ENCODE results near the gene MCUB. TPM values are rescaled to one million over a fixed set of nuclear protein-coding genes. Genes with fewer than 3 reads are reported as not detected.

The MCUB gene
- total and polyA plus RNA-seq, 12 donors = 1.2 to 28.5 (median 5.0) TPM

GRCh38 chr4:109665783-109666485, 105.9 kb downstream of the MCUB start:
- Histone ChIP-seq H3K36me3 (replicated peaks in 1 of 2) (no peaks in the 10 kb centered on the region), H3K27ac (no peak overlapping the region), H3K9me3 (replicated peaks in 1 of 3) (no peaks in the 10 kb centered on the region), H3K4me1 (replicated peaks in 1 of 2) (no peaks in the 10 kb centered on the region), H3K4me3 (no peak overlapping the region), H3K27me3 (no peaks in the 10 kb centered on the region)
- intact Hi-C loops (cut with DNase I) = no loop called here
- WGBS, 4 donors = 76 to 83% (median 79%) methylated on average over 5 of the region's 5 CpGs
- DNase-seq = no peak
- TF ChIP-seq, protein P1, sequence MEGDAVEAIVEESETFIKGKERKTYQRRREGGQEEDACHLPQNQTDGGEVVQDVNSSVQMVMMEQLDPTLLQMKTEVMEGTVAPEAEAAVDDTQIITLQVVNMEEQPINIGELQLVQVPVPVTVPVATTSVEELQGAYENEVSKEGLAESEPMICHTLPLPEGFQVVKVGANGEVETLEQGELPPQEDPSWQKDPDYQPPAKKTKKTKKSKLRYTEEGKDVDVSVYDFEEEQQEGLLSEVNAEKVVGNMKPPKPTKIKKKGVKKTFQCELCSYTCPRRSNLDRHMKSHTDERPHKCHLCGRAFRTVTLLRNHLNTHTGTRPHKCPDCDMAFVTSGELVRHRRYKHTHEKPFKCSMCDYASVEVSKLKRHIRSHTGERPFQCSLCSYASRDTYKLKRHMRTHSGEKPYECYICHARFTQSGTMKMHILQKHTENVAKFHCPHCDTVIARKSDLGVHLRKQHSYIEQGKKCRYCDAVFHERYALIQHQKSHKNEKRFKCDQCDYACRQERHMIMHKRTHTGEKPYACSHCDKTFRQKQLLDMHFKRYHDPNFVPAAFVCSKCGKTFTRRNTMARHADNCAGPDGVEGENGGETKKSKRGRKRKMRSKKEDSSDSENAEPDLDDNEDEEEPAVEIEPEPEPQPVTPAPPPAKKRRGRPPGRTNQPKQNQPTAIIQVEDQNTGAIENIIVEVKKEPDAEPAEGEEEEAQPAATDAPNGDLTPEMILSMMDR (IDR thresholded peaks at IDR 0.05) = no peak
- TF ChIP-seq POLR2A (IDR thresholded peaks at IDR 0.05) = no peak

GRCh38 chr4:109671350-109671749, 111.3 kb downstream of the MCUB start:
- no peaks in the 10 kb centered on the region for H3K27me3 ChIP-seq
- H3K27ac ChIP-seq = no peak overlapping the region
- intact Hi-C loops (cut with DNase I) = no loop called here
- no peaks in the 10 kb centered on the region for H3K4me1 ChIP-seq (replicated peaks in 1 of 2)
- DNase-seq = no peak
- TF ChIP-seq POLR2A (IDR thresholded peaks at IDR 0.05) = no peak
- TF ChIP-seq, protein P1 (IDR thresholded peaks at IDR 0.05) = no peak
- no peaks in the 10 kb centered on the region for H3K36me3 ChIP-seq (replicated peaks in 1 of 2)
- no peak overlapping the region for H3K4me3 ChIP-seq
- H3K9me3 ChIP-seq (replicated peaks in 1 of 3) = no peaks in the 10 kb centered on the region

DNA sequence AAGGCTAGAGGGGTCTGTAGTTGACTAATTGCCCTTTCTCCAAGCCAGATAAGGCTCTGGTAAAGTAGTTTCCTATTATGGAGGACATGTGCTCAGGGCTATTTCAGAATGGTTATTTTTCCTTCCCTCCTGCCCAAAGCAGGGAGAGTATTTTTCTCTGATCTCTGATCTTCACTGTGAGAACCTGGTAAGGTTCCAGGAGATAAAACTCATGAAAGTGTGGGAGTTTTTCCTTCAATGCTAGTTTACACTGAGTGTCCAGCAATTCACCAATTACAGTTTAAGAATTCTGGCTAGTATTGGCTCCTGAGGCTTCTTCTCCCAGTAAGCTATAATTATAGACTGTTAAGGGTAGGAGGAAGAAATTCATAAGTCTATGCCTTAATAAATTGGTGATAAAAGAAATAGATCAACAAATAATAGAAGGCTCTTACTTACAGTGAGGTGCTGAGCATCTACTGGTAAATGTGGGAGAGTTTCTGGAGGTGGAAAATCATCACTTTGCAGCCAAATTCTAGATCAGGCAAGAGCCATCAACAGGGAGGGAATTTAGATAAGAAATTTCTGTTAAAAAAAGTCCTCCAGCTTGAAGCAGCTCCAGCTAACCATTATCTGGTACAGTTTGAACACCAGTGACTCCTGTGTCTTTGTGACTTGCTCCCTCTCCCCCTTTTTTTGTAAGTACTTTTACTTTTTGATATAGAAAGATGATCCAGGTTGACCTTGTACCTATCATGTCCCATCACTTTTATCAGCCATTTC, 112.3 kb downstream of the MCUB start:
- Histone ChIP-seq H3K4me3 (no peak overlapping the region), H3K27ac (no peak overlapping the region), H3K36me3 (replicated peaks in 1 of 2) (no peaks in the 10 kb centered on the region), H3K27me3 (no peaks in the 10 kb centered on the region), H3K4me1 (replicated peaks in 1 of 2) (no peaks in the 10 kb centered on the region), H3K9me3 (replicated peaks in 1 of 3) (no peaks in the 10 kb centered on the region)
- TF ChIP-seq POLR2A (IDR thresholded peaks at IDR 0.05) = no peak
- TF ChIP-seq, protein P1 (IDR thresholded peaks at IDR 0.05) = no peak
- intact Hi-C loops (cut with DNase I) = no loop called here
- DNase-seq = no peak

DNA sequence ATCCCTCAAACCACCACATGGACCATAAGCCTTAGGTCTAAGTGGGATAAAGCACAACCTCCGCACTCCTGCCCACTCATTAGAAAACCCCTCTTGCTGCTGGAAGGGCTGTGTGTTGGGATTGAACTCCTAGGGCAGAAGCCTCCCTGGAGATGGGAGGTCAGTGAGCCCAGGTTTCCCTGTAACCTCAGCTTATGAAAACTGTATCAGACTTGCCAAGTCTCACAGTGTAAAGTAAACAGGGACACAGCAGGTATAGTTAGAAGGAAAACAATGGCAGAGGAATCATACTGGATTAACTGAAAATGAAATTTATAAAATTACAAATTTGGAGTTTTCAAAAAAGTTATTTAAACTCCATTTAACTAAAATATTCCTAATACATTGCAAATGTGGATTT, 113.3 kb downstream of the MCUB start:
- TF ChIP-seq, protein P1 (IDR thresholded peaks at IDR 0.05) = no peak
- TF ChIP-seq POLR2A (IDR thresholded peaks at IDR 0.05) = no peak
- intact Hi-C loops (cut with DNase I) = no loop called here
- Histone ChIP-seq H3K4me3 (no peak overlapping the region), H3K36me3 (replicated peaks in 1 of 2) (no peaks in the 10 kb centered on the region), H3K27me3 (no peaks in the 10 kb centered on the region), H3K27ac (no peak overlapping the region), H3K4me1 (replicated peaks in 1 of 2) (no peaks in the 10 kb centered on the region), H3K9me3 (replicated peaks in 1 of 3) (no peaks in the 10 kb centered on the region)
- DNase-seq = no peak
- WGBS, 4 donors = 82 to 100% (median 89%) methylated on average over 1 of the region's 1 CpG

All from adrenal gland (tissue), 12 donors.